ENCODE results near the gene AP2A2.

GRCh38 chr11:955154-956063 lies 29.7 kb downstream of the AP2A2 start:
- TF ChIP-seq, protein P1, sequence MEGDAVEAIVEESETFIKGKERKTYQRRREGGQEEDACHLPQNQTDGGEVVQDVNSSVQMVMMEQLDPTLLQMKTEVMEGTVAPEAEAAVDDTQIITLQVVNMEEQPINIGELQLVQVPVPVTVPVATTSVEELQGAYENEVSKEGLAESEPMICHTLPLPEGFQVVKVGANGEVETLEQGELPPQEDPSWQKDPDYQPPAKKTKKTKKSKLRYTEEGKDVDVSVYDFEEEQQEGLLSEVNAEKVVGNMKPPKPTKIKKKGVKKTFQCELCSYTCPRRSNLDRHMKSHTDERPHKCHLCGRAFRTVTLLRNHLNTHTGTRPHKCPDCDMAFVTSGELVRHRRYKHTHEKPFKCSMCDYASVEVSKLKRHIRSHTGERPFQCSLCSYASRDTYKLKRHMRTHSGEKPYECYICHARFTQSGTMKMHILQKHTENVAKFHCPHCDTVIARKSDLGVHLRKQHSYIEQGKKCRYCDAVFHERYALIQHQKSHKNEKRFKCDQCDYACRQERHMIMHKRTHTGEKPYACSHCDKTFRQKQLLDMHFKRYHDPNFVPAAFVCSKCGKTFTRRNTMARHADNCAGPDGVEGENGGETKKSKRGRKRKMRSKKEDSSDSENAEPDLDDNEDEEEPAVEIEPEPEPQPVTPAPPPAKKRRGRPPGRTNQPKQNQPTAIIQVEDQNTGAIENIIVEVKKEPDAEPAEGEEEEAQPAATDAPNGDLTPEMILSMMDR (IDR thresholded peaks at IDR 0.05), result no peak
- no peak for TF ChIP-seq POLR2AphosphoS5 (IDR thresholded peaks at IDR 0.05; ENCODE audit: insufficient read depth in 1 of 2, low read depth in 1 of 2)

All from vagina (tissue), 2 donors.